A549 (cell line): ENCODE results near the gene HERPUD2.

ENCODE experiments used
- CBX2 ChIP-seq: fragments of 200-600 bp; sonication (generic); IDR thresholded peaks from 2 replicates; pipeline ENCODE4 v1.6.1; 2016; ENCODE audit warnings: low read depth, mild to moderate bottlenecking, borderline replicate concordance
- CBX8 ChIP-seq: fragments of 200-600 bp; sonication (generic); IDR thresholded peaks from 2 replicates; pipeline ENCODE4 v1.6.1; 2016
- FOXS1 ChIP-seq: fragments of 250-450 bp; sonication (Bioruptor Pico); IDR thresholded peaks from 2 replicates; pipeline ENCODE4 v1.5.0; 2020; ENCODE audit warnings: mild to moderate bottlenecking, moderate library complexity
- KDM1A ChIP-seq: fragments of 200-600 bp; sonication (generic); IDR thresholded peaks from 2 replicates; pipeline ENCODE4 v1.6.1; 2016; ENCODE audit warnings: low read depth, mild to moderate bottlenecking
- MAFK ChIP-seq: fragments of 450-650 bp; IDR thresholded peaks from 2 replicates; pipeline ENCODE4 v1.6.1; 2014; ENCODE audit not compliant: partially characterized antibody
- POLR2A ChIP-seq: IDR thresholded peaks from 2 replicates; pipeline ENCODE4 v1.6.1; 2012; ENCODE audit warnings: mild to moderate bottlenecking, low read length
- RAD21 ChIP-seq, 2 experiments: fragments of >200 bp in 1 of 2; sonication (Bioruptor Twin) in 1 of 2; formaldehyde crosslinking in 1 of 2; IDR thresholded peaks in 1 of 2; conservative IDR thresholded peaks in 1 of 2; 2 replicates in 1 of 2; 3 replicates in 1 of 2; pipeline ENCODE4 v1.6.1; 2012 to 2018; ENCODE audit warnings: inconsistent platforms in 1 of 2
- TF ChIP-seq, protein P1 (sequence below): fragments of 200-600 bp; sonication (generic); IDR thresholded peaks from 2 replicates; pipeline ENCODE4 v1.6.1; 2016; ENCODE audit warnings: antibody characterized with exemption, mild to moderate bottlenecking, moderate library complexity
- TF ChIP-seq, protein P2 (sequence below): fragments of >200 bp; sonication (Bioruptor Twin); formaldehyde crosslinking; IDR thresholded peaks from 3 replicates; pipeline ENCODE4 v1.5.1; 2016
- TF ChIP-seq, protein P3 (sequence below): IDR thresholded peaks from 2 replicates; pipeline ENCODE4 v1.6.1; 2012
- TF ChIP-seq, protein P4 (sequence below): fragments of 450-650 bp; IDR thresholded peaks from 2 replicates; pipeline ENCODE4 v1.6.1; 2014; ENCODE audit warnings: antibody characterized with exemption
- TF ChIP-seq, protein P5 (sequence below): IDR thresholded peaks from 2 replicates; pipeline ENCODE4 v1.6.1; 2012; ENCODE audit warnings: low read depth, borderline replicate concordance

DNA sequence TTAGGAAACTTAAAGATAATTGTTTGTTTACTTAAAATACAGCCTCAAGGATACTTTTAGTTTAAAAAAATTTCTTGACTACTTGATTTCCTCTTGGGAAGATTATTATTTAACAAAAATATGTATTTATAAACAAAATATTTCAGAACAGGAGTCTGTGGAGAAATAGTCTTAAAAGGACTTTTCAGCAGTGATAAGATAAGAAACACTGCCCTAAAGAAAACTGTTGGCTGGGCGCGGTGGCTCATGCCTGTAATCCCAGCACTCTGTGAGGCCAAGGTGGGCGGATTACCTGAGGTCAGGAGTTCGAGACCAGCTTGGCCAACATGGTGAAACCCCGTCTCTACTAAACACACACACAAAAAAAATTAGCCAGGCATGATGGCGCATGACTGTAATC is 22.6 kb upstream of the HERPUD2 start:
- TF ChIP-seq, protein P1, sequence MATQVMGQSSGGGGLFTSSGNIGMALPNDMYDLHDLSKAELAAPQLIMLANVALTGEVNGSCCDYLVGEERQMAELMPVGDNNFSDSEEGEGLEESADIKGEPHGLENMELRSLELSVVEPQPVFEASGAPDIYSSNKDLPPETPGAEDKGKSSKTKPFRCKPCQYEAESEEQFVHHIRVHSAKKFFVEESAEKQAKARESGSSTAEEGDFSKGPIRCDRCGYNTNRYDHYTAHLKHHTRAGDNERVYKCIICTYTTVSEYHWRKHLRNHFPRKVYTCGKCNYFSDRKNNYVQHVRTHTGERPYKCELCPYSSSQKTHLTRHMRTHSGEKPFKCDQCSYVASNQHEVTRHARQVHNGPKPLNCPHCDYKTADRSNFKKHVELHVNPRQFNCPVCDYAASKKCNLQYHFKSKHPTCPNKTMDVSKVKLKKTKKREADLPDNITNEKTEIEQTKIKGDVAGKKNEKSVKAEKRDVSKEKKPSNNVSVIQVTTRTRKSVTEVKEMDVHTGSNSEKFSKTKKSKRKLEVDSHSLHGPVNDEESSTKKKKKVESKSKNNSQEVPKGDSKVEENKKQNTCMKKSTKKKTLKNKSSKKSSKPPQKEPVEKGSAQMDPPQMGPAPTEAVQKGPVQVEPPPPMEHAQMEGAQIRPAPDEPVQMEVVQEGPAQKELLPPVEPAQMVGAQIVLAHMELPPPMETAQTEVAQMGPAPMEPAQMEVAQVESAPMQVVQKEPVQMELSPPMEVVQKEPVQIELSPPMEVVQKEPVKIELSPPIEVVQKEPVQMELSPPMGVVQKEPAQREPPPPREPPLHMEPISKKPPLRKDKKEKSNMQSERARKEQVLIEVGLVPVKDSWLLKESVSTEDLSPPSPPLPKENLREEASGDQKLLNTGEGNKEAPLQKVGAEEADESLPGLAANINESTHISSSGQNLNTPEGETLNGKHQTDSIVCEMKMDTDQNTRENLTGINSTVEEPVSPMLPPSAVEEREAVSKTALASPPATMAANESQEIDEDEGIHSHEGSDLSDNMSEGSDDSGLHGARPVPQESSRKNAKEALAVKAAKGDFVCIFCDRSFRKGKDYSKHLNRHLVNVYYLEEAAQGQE = no peak
- TF ChIP-seq, protein P2, sequence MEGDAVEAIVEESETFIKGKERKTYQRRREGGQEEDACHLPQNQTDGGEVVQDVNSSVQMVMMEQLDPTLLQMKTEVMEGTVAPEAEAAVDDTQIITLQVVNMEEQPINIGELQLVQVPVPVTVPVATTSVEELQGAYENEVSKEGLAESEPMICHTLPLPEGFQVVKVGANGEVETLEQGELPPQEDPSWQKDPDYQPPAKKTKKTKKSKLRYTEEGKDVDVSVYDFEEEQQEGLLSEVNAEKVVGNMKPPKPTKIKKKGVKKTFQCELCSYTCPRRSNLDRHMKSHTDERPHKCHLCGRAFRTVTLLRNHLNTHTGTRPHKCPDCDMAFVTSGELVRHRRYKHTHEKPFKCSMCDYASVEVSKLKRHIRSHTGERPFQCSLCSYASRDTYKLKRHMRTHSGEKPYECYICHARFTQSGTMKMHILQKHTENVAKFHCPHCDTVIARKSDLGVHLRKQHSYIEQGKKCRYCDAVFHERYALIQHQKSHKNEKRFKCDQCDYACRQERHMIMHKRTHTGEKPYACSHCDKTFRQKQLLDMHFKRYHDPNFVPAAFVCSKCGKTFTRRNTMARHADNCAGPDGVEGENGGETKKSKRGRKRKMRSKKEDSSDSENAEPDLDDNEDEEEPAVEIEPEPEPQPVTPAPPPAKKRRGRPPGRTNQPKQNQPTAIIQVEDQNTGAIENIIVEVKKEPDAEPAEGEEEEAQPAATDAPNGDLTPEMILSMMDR = no peak
- TF ChIP-seq, protein P3, sequence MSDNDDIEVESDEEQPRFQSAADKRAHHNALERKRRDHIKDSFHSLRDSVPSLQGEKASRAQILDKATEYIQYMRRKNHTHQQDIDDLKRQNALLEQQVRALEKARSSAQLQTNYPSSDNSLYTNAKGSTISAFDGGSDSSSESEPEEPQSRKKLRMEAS = no peak
- no peak for TF ChIP-seq CBX2
- TF ChIP-seq, protein P4, sequence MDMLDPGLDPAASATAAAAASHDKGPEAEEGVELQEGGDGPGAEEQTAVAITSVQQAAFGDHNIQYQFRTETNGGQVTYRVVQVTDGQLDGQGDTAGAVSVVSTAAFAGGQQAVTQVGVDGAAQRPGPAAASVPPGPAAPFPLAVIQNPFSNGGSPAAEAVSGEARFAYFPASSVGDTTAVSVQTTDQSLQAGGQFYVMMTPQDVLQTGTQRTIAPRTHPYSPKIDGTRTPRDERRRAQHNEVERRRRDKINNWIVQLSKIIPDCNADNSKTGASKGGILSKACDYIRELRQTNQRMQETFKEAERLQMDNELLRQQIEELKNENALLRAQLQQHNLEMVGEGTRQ = no peak
- TF ChIP-seq CBX8 = no peak
- no peak for TF ChIP-seq POLR2A
- TF ChIP-seq MAFK = no peak
- no peak for TF ChIP-seq KDM1A
- TF ChIP-seq RAD21 (conservative IDR thresholded peaks at IDR 0.05 in 1 of 2, IDR thresholded peaks at IDR 0.05 in 1 of 2) = no peak
- TF ChIP-seq, protein P5, sequence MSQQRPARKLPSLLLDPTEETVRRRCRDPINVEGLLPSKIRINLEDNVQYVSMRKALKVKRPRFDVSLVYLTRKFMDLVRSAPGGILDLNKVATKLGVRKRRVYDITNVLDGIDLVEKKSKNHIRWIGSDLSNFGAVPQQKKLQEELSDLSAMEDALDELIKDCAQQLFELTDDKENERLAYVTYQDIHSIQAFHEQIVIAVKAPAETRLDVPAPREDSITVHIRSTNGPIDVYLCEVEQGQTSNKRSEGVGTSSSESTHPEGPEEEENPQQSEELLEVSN = no peak
- no peak for TF ChIP-seq FOXS1 (CRISPR knock-in tag)
